DMS153 treated with DMSO at 0.1 percent for 48 hours (cell line): Measurements from ENCODE around the gene WWOX.
A peak's percentile ranks its signal among the peaks of the same experiment; 100 is the strongest.

Experiments used
- DNase-seq: peaks from one replicate; lab custom pipeline; 2025; ENCODE audit not compliant: unreplicated experiment; lab: John Stamatoyannopoulos, UW

WWOX gene

GRCh38 chr16:79132701-79133100 lies 1033.2 kb downstream of the WWOX start:
- no peak for DNase-seq

- no peak for DNase-seq
Measured at GRCh38 chr16:79134300-79134699, 1034.8 kb downstream of the WWOX start.

- no peak for DNase-seq
Measured at GRCh38 chr16:79136955-79137354, 1037.5 kb downstream of the WWOX start.

GRCh38 chr16:79137426-79137939 lies 1038.0 kb downstream of the WWOX start:
- no peak for DNase-seq

GRCh38 chr16:79139799-79140198 lies 1040.3 kb downstream of the WWOX start:
- DNase-seq, result no peak

GRCh38 chr16:79143026-79143425 lies 1043.6 kb downstream of the WWOX start:
- no peak for DNase-seq

- no peak for DNase-seq
Measured at GRCh38 chr16:79150151-79150550, 1050.7 kb downstream of the WWOX start.

- DNase-seq, result no peak
Measured at GRCh38 chr16:79150632-79151310, 1051.3 kb downstream of the WWOX start.

GRCh38 chr16:79154086-79154485 lies 1054.6 kb downstream of the WWOX start:
- DNase-seq, result no peak

- no peak for DNase-seq
Measured at GRCh38 chr16:79155471-79155870, 1056.0 kb downstream of the WWOX start.

- no peak for DNase-seq
Measured at GRCh38 chr16:79155904-79156303, 1056.5 kb downstream of the WWOX start.

- no peak for DNase-seq
Measured at GRCh38 chr16:79156761-79157160, 1057.3 kb downstream of the WWOX start.

GRCh38 chr16:79158337-79158736 lies 1058.9 kb downstream of the WWOX start:
- no peak for DNase-seq

- no peak for DNase-seq
Measured at GRCh38 chr16:79159261-79160049, 1060.0 kb downstream of the WWOX start.

- no peak for DNase-seq
Measured at GRCh38 chr16:79162977-79163376, 1063.5 kb downstream of the WWOX start.

GRCh38 chr16:79163691-79164387 lies 1064.4 kb downstream of the WWOX start:
- no peak for DNase-seq

GRCh38 chr16:79164388-79164995 lies 1065.0 kb downstream of the WWOX start:
- peak; percentile 35 for DNase-seq

- no peak for DNase-seq
Measured at GRCh38 chr16:79165079-79165478, 1065.6 kb downstream of the WWOX start.

GRCh38 chr16:79165506-79165905 lies 1066.1 kb downstream of the WWOX start:
- DNase-seq, result no peak

GRCh38 chr16:79167893-79168292 lies 1068.4 kb downstream of the WWOX start:
- no peak for DNase-seq

GRCh38 chr16:79168321-79168720 lies 1068.9 kb downstream of the WWOX start:
- DNase-seq, result no peak
